H1 (cell line): ENCODE results near the gene GSAP. TPM values are rescaled to one million over a fixed set of nuclear protein-coding genes. Genes with fewer than 3 reads are reported as not detected.

Experiments
- ATF3 ChIP-seq: IDR thresholded peaks from 2 replicates; pipeline ENCODE4 v1.6.1; 2011; ENCODE audit warnings: low read depth, mild to moderate bottlenecking, low read length; ENCODE audit not compliant: insufficient read depth
- CTBP2 ChIP-seq: IDR thresholded peaks from 2 replicates; pipeline ENCODE4 v1.7.0; 2011; ENCODE audit warnings: borderline replicate concordance, mild to moderate bottlenecking, moderate library complexity, mixed read lengths, low read length; ENCODE audit not compliant: insufficient read depth, insufficient read length
- GABPA ChIP-seq: IDR thresholded peaks from 2 replicates; pipeline ENCODE4 v1.6.1; 2011; ENCODE audit warnings: mild to moderate bottlenecking, low read length, moderate library complexity, borderline replicate concordance; ENCODE audit not compliant: insufficient read depth
- KDM5A ChIP-seq: fragments of 200-600 bp; IDR thresholded peaks from 2 replicates; pipeline ENCODE4 v1.7.1; 2012; ENCODE audit warnings: mild to moderate bottlenecking, low read length, inconsistent platforms, mixed read lengths
- SRF ChIP-seq: IDR thresholded peaks from 2 replicates; pipeline ENCODE4 v1.6.1; 2011; ENCODE audit warnings: mild to moderate bottlenecking, low read depth, low read length, moderate library complexity
- USF2 ChIP-seq: IDR thresholded peaks from 2 replicates; pipeline ENCODE4 v1.6.1; 2011; ENCODE audit warnings: low read length, improper control_type of control experiment
- polyA plus RNA-seq, 7 experiments: library from polyadenylated mRNA; depleted of rRNA in 3 of 7; stranded (reverse) in 5 of 7; unstranded in 2 of 7; fragments of >200 nt in 5 of 7; fragments of 200-250 nt in 2 of 7; gene quantifications; 1 replicate in 5 of 7; 2 replicates in 1 of 7; 4 replicates in 1 of 7; pipeline versions ENCODE4 v1.2.1 to v1.2.3, GENCODE V29; 2011 to 2013; ENCODE audit warnings: missing spikeins in 2 of 7, mixed read lengths in 2 of 7
- total RNA-seq: library from RNA; stranded (reverse); fragmentation: NEBNext Ultra II Directional; extraction: Animal tissue kit (Norgen Biotek cat#: 25700); gene quantifications from 2 replicates; pipeline ENCODE4 v1.2.1, GENCODE V29; 2021

The GSAP gene
- total and polyA plus RNA-seq, 2 of the 8 experiments (the other 6 are each of a cell fraction or from before 2014, with no cell fraction given): 0.93 to 2.1 TPM

- no peak for TF ChIP-seq USF2
- no peak for TF ChIP-seq KDM5A
- TF ChIP-seq SRF: no peak
- no peak for TF ChIP-seq GABPA
- no peak for TF ChIP-seq ATF3
- TF ChIP-seq CTBP2: no peak
Observed at GRCh38 chr7:77288676-77289320, 127.4 kb downstream of the GSAP start (continued).
